ENCODE data around the gene TEX22.

DNA sequence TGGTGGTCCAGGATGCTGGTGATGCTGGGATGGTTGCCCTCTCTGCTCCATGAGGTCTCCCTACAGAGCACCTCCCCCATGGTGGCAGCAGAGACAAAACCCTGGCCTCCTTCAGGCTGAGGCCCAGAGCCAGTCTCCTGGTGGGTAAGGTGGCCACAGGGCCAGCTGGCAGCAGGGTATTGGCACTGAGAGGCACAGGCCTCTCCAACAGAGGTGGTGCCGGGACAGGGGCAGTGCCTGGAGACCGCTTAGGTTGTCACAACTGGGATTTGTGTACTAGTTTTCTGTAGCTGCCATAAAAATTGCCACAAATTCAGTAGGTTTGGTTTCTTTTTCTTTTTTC lies 15.2 kb downstream of the TEX22 start:
- no peak for TF ChIP-seq POLR2A (IDR thresholded peaks at IDR 0.05)
- TF ChIP-seq, protein P1, sequence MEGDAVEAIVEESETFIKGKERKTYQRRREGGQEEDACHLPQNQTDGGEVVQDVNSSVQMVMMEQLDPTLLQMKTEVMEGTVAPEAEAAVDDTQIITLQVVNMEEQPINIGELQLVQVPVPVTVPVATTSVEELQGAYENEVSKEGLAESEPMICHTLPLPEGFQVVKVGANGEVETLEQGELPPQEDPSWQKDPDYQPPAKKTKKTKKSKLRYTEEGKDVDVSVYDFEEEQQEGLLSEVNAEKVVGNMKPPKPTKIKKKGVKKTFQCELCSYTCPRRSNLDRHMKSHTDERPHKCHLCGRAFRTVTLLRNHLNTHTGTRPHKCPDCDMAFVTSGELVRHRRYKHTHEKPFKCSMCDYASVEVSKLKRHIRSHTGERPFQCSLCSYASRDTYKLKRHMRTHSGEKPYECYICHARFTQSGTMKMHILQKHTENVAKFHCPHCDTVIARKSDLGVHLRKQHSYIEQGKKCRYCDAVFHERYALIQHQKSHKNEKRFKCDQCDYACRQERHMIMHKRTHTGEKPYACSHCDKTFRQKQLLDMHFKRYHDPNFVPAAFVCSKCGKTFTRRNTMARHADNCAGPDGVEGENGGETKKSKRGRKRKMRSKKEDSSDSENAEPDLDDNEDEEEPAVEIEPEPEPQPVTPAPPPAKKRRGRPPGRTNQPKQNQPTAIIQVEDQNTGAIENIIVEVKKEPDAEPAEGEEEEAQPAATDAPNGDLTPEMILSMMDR (IDR thresholded peaks at IDR 0.05), result no peak
